HEK293T (cell line): Measurements from ENCODE around the gene TIMP3.

Experiments used
- BHLHE40 ChIP-seq: fragments of 450-650 bp; IDR thresholded peaks from 2 replicates; pipeline ENCODE4 v1.6.1; 2016; ENCODE audit warnings: mild to moderate bottlenecking, moderate library complexity, borderline replicate concordance
- ELF4 ChIP-seq: fragments of 450-650 bp; IDR thresholded peaks from 2 replicates; pipeline ENCODE4 v1.6.1; 2017; ENCODE audit warnings: antibody characterized with exemption
- FOXK2 ChIP-seq: fragments of 450-650 bp; IDR thresholded peaks from 2 replicates; pipeline ENCODE4 v1.6.1; 2016; ENCODE audit warnings: mild to moderate bottlenecking
- FOXM1 ChIP-seq: fragments of 450-650 bp; IDR thresholded peaks from 2 replicates; pipeline ENCODE4 v1.6.1; 2017; ENCODE audit warnings: mild to moderate bottlenecking, borderline replicate concordance
- LEF1 ChIP-seq: fragments of 450-650 bp; IDR thresholded peaks from 2 replicates; pipeline ENCODE4 v1.6.1; 2017; ENCODE audit warnings: mild to moderate bottlenecking, borderline replicate concordance
- SP1 ChIP-seq: fragments of 450-650 bp; IDR thresholded peaks from 2 replicates; pipeline ENCODE4 v1.6.1; 2017
- SUZ12 ChIP-seq: fragments of 450-650 bp; IDR thresholded peaks from 2 replicates; pipeline ENCODE4 v1.6.1; 2016; ENCODE audit warnings: mild to moderate bottlenecking
- TARDBP ChIP-seq: fragments of 450-650 bp; IDR thresholded peaks from 2 replicates; pipeline ENCODE4 v1.6.1; 2016
- TF ChIP-seq, protein P1 (sequence below): fragments of 450-650 bp; IDR thresholded peaks from 2 replicates; pipeline ENCODE4 v1.6.1; 2016

DNA sequence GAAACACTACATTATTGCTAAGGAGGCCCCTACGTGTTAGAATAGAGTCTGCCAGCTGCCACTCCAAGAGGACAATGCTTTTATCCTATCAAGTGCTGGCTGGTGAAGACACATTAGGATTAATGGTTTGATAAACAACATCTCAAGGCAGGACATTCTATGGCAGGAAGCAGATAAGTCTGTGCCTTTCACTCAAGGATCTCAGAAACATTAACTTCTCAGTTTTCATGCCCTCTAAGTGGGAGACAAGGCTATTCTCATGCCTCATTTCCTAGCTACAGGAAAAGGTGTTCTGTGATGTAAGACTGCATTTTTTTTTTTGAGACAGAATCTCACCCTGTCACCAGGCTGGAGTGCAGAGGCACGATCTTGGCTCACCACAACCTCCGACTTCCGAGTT lies 23.5 kb upstream of the TIMP3 start:
- TF ChIP-seq, protein P1, sequence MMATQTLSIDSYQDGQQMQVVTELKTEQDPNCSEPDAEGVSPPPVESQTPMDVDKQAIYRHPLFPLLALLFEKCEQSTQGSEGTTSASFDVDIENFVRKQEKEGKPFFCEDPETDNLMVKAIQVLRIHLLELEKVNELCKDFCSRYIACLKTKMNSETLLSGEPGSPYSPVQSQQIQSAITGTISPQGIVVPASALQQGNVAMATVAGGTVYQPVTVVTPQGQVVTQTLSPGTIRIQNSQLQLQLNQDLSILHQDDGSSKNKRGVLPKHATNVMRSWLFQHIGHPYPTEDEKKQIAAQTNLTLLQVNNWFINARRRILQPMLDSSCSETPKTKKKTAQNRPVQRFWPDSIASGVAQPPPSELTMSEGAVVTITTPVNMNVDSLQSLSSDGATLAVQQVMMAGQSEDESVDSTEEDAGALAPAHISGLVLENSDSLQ = no peak
- TF ChIP-seq FOXK2 (no peak), FOXM1 (no peak), BHLHE40 (no peak), ELF4 (no peak), SP1 (no peak), SUZ12 (no peak), LEF1 (no peak), TARDBP (no peak)
